Measurements from ENCODE around the gene ZFAND2B.

DNA sequence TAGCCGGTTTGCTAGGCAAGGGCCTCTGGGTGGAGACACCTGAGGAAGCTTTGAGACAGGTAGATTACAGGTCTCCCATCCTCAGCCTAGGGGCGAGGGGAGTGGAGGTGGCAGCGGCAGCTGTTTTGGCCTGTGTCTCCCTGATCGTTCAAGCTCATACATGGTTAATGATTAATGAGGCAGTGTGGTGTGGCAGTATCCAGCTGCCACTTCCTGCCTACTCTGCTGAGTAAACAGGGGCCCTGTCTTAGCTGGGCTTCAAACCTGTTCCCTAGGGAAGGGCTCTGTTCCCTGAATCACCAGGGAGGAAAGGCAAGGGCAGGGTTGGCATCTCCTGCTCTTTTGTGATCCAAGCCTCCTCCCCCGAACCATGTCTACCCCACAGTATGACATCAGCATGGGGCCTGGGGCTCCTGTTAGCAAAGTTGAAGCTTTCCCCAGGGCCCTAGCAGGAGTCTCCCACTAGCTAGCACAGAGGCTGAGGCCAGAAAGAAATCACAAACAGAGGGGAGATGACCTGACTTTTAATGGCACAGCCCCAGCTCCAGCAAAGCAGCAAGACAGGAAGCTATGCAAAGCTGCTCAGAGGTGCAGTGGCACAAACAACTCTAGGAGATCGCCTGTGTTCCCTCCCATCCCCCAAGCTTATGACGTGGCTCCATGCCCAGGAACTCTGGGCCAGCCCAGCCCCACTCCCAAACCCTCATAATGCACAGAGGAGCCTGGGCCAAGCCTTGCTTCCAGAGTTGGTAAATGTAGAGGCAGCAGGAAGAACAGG is 42.8 kb downstream of the ZFAND2B start:
- TF ChIP-seq CTCF (IDR thresholded peaks at IDR 0.05) (no peak), POLR2A (IDR thresholded peaks at IDR 0.05) (peak; percentile 23 to 65)
